GM21381 (cell line): ENCODE data around the gene FAM120A.
"Not testable (repeated sequence)": the region's sequence is repeated elsewhere in the genome, so short reads cannot be mapped to it uniquely, and the experiment has no call there.

ENCODE experiments used
- ATAC-seq: cut with Tn5 transposase; IDR thresholded peaks from one replicate; pipeline ENCODE4 v1.9.1; 2021; ENCODE audit warnings: mild to moderate bottlenecking, moderate library complexity; ENCODE audit not compliant: unreplicated experiment

FAM120A gene, protein sequence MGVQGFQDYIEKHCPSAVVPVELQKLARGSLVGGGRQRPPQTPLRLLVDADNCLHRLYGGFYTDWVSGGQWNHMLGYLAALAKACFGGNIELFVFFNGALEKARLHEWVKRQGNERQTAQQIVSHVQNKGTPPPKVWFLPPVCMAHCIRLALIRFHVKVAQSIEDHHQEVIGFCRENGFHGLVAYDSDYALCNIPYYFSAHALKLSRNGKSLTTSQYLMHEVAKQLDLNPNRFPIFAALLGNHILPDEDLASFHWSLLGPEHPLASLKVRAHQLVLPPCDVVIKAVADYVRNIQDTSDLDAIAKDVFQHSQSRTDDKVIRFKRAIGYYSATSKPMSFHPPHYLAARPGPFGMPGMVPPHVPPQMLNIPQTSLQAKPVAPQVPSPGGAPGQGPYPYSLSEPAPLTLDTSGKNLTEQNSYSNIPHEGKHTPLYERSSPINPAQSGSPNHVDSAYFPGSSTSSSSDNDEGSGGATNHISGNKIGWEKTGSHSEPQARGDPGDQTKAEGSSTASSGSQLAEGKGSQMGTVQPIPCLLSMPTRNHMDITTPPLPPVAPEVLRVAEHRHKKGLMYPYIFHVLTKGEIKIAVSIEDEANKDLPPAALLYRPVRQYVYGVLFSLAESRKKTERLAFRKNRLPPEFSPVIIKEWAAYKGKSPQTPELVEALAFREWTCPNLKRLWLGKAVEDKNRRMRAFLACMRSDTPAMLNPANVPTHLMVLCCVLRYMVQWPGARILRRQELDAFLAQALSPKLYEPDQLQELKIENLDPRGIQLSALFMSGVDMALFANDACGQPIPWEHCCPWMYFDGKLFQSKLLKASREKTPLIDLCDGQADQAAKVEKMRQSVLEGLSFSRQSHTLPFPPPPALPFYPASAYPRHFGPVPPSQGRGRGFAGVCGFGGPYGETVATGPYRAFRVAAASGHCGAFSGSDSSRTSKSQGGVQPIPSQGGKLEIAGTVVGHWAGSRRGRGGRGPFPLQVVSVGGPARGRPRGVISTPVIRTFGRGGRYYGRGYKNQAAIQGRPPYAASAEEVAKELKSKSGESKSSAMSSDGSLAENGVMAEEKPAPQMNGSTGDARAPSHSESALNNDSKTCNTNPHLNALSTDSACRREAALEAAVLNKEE

DNA sequence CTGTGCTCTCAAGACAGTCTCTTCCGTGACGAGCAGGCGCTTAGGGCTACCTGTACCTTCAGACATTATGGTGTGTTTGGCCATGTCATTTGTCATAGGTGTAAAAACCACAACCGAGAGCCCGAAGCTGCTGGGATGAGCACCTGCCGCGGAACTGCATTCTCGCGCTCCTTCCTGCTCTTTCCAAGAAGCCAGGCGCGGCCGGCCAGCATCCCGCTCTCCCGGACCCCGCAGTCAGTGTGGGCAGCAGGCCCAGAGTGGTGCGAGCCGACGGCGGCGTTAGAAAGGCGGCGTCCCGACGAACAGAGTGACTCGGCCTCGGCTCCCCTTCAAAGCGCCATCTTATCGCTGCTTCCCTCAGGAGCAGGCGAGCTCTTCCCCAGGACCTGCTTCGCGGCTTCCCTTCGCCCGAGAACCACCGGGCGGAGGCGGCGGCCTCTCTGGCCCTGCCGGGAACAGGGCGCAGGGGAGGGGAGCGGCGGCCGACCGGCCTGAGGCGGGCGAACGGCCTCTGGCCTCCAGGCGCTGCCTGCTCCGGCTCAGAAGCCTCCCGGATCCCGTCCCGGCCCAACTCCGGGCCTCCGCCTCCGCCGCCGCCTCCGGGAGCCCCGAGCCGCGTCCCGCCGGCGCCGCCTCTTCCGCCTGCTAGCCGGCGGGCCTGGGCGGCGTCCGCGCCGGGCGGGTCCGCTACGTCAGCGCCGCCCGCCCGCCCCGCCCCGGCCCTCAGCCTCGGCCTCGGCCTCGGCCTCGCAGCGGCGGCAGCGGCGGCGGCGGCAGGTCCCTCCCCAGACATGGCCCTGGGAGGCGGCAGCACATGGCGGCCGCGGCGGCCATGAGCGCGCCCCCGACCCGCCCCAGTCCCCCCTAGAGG, at the start of gene FAM120A:
TSS of gene FAM120A (plus strand) at position 741 of the 871 bp plus-strand sequence. CDS start 231 bp downstream, outside the sequence.
- peak; percentile 53 for ATAC-seq

DNA sequence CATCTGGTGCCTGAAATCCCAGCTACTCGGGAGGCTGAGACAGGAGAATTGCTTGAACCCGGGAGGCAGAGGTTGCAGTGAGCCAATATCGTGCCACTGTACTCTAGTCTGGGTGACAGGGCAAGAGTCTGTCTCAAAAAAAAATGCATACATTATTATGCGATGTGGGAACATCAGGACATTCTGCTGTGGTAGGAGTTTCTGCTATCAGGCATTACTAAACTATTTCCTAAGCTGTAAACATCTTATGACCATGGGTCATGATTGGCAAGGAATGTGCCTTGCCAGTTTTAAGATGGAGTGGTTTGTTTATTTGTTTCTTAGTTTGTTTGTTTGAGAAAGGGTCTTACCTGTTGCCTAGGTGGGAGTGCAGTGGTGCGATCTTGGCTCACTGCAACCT, 45.1 kb upstream of the FAM120A start:
- no peak for ATAC-seq

DNA sequence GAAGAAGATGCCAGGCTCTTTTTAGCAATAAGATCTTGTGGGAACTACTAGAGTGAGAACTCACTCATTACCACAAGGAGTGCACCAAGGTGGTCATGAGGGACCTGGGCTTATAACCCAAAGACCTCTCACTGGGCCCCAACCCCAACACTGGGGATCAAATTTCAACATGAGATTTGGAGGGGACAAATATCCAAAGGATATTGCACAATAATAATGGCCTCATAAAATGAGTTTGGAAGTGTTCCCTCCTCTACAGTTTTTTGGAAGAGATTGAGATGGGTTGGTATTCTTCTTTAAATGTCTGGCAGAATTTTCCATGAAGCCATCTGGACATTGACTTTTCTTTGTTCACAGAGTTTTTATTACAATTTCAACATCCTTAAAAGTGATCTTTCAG, 38.0 kb upstream of the FAM120A start:
- ATAC-seq = no peak

DNA sequence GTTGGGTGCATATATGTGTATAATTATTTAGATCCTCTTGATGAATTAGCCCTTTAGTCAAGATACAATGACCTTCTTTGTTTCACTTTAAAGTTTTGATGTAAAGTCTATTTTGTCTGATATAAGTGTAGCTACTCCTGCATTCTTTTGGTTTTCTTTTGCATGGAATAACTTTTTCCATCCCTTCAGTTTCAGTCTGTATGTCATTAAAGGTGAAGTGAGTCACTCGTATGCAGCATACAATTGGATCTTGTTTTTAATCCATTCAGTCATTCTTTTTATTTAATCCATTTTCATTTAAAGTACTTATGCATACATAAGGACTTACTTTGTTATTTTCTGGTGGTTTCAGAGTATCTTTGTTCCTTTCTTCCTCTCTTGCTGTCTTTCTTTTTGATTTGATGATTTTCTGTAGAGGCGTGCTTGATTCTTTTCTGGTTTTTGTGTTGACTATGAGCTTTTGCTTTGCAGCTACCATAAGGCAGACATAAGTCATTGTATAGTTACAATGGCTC, 36.3 kb upstream of the FAM120A start:
- ATAC-seq = no peak

DNA sequence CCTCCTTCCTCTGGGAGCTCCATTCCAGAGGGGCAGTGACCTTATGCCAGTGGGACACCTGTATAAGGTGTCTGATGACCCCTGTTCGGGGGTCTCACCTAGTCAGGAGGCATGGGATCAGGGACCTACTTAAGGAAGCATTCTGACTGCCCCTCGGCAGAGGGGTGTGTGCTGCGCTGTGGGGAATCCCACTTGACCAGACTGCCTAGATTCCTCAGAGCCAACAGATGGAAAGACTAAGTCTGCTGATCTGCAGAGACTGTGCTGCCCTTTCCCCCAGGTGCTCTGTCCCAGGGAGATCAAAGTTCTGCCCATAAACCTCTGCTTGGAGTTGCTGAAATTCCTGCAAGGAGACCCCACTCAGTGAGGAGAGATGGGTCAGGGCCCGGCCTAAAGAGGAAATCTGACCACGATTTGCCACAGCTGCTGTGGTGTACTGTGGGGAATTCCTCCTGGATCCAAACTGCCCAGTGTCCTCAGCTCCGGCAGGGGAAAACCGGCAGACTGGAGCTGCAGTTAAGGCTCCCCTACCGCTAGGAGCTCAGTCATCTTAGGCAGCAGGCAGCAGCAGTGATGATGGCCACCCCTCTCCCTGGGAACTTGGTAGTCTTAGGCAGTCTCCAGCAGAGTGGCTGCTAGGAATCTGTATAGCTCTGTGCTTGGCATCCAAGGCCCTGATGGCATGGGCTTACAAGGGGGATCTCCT, 34.8 kb upstream of the FAM120A start:
- ATAC-seq = no peak

DNA sequence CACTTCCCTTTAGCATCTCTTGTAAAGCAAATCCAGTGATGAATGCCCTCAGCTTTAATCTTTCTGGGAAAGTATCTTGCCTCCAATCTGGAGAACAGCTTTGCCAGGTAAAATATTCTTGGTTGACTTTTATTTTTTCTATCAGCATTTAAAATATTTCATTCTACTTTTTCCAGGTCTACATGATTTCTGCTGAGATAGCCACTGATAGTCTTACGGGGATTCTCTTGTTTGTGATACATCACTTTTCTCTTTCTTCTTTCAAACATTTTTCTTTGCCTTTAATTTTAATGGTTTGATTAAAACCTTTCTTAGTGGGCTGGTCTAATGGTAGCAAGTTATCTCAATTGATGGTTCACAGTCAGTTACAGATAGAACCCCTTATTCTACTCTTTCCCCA, 33.9 kb upstream of the FAM120A start:
- ATAC-seq = no peak

DNA sequence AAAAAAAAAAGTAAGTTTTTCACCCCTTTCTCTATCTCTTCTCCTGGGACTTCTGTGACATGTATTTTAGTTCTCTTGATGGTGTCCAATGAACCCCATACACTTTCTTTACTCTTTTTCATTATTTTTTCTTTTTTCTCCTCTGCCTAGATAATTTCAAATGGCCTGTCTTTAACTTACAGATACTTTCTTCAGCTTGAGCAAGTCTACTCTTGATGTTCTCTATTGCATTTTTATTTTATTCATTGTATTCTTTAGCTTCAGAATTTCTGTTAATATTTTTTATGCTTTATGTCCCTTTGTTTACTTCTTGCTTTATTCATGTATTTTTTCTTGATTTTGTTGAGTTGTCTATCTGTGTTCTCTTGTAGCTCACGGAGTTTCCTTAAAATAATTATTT, 32.5 kb upstream of the FAM120A start:
- no peak for ATAC-seq

DNA sequence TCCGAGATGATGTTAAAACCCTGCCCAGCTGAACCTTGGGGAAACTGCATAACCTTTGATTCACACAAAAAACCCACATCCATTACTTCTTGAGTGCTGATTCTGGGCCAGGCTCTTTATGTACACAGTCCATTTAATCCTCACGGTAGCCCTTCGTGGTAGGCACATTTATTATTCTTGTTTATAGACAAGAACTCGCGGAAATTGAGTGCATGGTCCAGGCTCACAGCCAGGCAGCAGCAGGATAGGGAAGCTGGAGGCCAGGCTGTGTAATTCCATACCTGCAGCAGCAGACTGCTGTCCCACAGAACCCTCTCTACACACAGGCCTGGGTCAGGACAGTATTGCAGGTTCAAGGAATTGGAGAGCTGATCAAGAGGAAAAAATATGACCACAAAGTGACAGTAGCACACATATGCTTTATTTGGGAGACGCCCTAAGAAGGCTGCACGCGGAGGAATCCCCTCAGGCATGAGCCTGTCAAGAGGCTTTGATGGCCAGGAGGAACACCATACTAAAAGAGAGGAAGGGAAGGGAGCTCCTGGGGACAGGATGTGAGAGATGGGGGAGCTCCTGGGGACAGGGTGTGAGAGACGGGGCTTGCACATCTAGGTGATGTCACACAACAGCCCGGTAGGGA, 28.4 kb upstream of the FAM120A start:
- ATAC-seq = no peak

DNA sequence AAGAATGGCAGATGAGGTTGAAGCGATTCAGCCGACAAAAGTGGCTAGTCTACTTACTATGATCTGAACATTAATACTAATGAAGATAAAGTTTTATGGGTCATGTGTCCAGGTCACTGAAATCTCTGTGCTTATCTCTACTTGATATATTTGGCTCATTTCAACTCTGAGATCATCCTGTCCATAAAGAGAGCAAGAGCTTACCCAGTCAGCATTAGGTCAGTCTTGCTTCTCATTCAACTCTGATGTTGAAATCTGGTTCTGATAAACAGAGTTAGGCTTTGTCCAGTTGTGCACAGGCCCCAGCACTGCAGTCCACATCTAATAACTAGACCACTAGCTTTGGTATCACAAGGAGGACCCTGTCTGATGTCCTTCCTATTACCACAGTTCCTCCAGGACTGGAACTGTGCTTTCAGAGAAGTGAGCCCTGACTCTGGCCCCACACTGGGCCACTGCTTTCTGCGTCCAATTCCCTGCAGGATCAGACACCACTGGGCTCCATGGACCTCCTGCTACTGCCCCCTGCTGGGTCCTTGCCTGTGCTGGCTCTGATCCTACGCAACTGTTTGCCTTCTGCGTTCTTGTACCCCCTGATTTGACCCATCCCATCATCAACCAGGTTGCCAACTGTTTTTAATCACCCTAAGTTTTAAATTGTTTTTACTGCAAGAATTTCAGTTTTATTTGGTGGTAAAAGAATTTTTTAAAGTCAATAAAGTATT, 23.7 kb upstream of the FAM120A start:
- no peak for ATAC-seq

DNA sequence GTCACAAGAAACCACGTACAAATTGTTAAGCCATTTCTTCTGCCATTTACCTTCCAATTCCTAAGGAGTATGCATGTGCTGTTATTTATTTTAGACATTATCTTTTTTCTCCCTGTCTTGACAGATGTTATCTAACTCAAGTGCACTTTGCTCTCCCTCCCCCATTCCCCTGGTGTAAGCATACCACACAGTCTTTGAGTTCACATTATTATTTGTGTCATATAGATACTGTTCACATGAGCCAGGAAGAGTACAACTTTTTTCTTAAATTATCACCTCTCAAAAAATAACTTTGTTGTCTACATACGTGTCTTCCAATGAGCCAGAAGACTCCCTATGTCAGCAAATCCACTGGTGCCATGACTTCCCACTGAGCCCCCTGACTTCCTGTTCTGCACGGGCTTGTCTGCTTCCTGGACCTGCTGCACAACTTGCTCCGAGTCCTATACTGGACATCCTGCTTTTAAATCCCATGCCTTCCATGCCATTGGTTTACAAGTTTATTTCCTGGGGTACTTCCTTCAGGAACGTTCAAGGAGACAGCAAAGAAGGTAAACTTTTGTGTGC, 19.9 kb upstream of the FAM120A start:
- ATAC-seq = no peak

DNA sequence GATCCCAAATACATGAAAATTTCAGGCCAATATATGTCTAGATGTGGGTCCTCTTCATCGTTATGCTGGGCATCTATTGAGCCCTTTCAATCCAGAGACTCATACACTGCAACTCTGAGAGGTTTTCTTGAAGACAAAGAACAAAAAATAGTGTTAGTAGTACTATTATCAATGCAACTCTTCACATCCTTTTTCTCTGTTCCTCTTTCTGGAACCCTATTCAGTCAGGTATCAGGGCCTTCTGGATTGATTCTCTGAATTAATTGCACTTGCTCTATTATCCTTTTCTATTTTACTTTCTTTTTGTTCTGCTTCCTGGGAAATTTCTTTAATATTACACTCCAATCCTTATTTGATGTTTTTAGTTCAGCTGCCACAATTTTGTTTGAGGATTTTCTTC, 18.5 kb upstream of the FAM120A start:
- no peak for ATAC-seq

DNA sequence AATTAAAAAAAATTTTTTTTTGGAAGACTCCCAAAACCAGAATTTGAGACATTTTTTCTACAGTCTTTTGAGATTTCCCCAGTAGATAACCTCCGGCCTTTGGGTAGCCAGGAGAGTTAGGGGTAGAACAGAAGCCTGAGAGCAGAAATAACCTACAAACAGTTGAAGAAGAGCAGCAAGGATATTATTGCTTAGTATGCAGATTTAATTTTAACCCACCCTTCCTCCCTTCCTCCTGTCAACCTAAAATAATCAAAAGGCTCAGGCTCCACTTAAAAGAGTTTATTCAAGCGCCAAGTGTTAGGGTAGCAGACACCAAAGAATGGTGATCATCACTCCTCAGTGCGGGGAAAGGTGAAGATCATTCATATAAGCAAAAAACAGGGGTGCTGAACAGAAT, 17.4 kb upstream of the FAM120A start:
- ATAC-seq = no peak

DNA sequence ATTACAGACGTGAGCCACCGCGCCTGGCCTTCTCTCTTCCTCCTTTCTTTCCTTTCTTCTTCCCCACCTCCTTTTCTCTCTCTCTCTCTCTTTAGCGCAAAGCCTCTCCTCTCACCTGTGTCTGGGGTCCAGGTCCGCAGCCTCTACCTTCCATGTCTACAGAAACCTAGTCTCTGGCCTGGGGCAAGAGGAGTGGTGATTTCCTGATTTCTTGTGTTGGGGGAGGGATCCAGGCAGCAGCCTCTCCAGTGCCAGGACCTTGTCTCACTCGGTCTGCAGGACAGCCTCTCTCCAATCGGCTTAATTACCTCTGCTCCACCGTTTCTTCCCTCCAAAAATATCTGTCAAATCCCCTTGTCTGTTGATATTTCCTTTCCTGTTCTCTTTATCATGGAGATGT, 16.1 kb upstream of the FAM120A start:
- no peak for ATAC-seq

DNA sequence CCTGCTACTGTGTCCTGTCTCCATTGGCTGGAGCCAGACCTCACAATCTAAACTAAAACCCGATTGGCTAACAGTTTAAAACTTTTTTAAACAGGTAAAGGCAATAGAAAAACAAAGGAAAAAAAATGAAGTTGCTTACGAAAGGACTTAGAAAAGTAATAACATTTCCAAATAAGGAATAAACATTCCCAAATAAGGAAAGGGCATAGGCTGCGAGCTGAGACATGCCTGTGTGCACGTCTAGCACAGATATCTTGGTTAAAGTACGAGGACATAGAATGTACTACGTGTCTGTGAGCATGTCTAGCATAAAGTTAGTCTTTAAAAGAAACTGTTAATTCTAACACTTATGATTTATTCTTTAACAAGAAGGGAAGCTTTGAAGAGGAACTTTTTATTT, 15.3 kb upstream of the FAM120A start:
- ATAC-seq = no peak

DNA sequence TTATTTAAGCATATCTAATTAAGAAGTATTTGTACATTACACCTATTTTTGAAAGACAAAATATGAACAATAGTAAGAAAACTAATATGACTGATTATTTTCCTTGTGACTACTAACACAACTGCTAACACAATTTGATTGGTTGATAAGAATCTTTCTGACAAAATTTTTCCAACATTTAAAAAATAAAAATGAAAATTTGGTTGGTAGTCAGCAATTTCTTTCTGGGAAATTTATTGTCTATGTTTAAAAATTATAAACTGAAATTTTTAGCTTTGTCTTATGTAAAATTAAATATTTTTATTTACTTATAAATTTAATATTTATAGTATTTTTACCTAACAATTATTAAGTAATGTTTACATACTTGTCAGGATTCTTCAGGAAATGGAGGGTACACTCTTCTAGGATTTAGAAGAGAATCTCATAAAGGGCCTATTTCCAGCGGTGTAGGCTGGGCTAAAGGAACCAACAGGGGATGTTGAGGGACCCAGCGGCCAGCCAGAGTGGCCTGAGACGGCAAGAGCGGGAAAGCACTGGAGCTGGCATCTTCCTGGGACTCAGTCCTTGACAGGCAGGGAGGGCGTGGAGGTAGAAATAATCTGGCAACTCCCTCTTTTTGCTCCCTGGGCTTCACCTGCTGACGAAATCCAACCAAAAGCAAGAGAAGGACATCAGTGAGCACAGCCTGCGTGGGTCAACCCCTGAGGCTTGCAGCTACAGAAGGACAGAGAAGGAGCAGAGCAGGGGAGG, 14.7 kb upstream of the FAM120A start:
- no peak for ATAC-seq

DNA sequence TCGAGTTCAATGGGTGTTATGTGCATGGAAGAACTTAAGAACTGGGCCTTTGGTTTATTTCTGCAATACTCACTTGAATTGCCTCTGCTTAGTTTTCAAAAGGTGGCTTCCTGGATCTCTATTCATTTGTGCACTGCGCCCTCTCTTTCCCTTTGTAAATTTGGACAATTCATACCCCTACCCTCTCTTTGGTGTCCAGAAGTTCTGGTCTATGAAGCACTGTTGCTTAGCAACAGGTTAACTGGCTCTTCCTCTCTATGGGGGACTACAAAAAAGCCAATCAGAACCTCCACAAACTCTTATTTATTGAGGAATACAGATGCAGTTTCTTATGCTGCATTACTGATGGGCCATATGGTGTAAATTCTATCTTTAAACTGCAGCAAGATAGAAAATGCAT, 13.5 kb upstream of the FAM120A start:
- ATAC-seq = no peak

DNA sequence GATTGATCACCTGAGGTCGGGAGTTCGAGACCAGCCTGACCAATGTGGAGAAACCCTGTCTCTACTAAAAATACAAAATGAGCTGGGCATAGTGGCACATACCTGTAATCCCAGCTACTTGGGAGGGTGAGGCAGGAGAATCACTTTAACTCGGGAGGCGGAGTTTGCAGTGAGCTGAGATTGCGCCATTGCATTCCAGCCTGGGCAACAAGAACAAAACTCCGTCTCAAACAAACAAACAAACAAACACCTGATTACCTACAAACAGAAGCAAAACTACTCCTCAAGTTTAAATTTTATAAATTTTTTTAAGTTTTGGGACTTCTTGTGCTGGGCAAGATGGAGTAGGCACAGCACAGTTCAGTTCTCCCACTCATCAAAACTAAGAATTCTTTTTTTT, 12.2 kb upstream of the FAM120A start:
- ATAC-seq = not testable (repeated sequence)
